Endometrium (tissue), 2 donors: Measurements from ENCODE around the gene TTC38.

Experiments
- FAIRE-seq: peaks from 2 replicates; lab custom pipeline; 2012; peaks lifted over from hg19 to GRCh38; lab: Jason Lieb, UNC
- donor health status: control.
- donor health status: control.

TTC38 gene

DNA sequence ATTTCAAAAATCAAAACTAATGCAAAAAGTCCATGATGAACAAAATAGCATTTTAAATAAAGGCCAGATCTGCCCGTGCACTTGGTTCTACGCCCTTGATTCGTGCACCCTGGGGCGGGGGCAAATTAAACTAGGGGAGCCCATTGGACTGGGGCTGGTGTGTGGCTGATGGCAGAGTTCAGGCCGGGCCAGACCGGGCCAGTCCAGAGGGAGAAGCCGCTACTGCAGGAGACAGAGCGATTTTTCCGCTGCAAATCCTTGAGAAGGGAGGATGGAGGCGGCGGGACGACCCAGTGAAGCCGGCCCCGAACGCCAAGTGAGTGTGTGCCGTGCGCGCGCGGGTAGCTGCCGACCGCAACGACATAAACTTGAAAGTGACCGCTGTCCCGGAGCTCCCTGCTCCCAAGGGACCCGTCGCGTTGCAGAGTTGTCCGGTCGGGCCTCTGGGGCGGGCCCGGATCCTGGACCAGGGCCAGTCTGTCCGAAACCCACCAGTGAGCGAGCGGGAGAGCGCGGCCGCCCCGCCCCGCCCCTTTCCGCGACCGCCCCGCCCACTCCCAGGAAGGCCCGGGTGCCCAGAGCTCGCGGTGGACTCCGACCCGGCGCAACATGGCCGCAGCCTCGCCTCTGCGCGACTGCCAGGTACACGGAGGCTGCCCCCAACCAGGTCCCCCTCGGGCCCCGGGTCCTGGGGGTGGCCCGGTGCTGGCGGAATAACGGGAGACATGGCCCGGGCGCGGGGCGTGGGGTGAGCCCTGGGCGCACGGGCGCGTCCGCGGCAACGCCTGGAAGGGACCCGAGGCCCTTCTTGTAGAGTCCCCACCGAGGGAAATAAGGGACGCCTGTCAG is at the start of gene TTC38:
TTC38 (plus strand) TSS at position 578 of the 849 bp plus-strand sequence; CDS start at position 610, 32 bp downstream.
- FAIRE-seq, result no peak

DNA sequence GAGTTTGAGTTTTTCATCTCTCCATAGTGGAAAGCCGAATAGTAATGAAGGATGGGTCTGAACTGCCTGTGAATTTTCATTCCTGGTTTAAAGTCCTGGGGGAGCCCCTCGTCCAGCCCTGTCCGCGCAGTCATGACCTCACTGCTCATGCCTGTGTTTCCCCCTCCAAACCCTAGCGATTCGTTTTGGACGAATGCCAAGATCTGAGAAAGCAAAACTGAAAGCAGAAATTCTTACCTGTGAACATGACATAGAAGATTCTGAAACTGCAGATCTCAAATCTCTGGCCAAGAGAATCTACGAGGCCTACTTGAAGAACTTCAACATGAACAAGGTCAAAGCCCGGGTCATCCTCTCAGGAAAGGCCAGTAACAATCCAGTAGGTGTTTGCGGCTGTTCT is 48.2 kb upstream of the TTC38 start:
- no peak for FAIRE-seq

DNA sequence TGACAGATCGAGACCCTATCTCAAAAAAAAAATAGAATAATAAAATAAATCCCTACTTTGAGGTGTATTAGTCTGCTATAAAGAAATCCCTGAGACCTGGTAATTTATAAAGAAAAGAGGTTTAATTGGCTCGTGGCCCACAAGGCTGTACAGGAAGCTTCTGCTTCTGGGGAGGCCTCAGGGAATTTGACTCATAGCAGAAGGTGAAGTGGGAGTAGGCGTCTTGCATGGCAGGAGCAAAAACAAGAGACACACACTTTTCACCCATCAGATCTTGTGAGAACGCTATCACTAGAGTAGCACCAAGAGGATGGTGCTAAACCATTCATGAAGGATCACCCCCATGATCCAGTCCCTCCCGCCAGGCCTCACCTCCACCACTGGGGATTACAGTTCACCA is 46.9 kb upstream of the TTC38 start:
- no peak for FAIRE-seq

DNA sequence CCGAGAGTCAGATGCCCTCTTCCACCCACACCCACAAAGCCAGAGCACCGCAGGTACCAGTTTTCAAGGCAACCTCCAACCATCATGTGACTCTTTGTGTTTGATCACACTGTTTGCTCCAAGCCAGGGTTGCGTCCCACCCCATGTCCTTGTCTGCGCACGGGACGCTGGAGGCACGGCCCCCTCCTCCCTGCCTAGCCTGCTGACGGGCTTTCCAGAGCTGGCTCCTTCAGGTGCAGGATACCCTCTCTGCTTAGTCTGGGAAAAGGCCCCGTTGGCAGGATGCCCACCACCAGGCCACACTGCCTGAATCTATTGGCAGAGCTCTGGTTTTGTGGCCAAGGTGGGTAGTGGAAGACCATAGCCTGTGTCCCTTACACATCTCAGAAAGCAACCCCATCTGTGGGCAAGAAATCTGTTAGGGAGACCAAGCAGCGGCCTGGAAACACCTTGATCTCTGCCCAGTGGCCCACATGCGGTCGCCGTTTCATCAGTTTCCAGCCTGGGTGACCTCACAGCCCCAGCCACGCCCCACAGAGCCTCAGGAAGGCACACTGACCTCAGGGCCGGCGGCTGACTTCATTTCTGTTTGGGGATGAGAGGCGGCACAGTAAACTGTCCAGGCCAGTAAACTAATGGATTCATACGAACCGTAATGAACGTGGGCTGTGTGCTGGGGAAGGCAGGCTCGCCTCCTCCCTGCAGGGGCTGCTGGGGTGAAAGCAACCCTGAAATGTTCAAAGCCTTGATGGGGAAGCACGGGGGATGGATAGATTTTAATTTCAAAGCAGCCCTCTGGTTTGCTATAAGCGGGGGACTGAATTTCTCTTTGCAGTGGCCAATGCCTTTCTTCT is 43.5 kb upstream of the TTC38 start:
- no peak for FAIRE-seq

DNA sequence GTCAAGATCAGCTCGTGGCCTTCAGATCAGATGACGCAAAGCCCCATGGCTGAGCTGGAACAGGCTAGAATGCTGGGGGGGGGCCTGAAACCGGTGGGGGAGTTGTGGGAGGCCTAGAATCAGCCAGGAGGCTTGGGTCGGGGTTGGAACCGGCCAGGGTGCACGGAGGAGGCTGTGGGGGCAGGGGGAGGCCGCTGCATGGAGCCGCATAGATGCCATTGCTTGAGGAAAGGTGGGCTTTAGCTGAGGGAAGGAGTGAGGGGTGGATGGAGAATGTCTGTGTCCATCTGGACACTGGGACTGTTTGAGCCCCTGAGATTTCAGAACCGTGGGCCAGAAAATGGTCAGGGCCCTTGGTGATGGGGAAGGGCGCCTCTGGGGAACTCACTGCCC is 42.9 kb upstream of the TTC38 start:
- FAIRE-seq, result no peak

DNA sequence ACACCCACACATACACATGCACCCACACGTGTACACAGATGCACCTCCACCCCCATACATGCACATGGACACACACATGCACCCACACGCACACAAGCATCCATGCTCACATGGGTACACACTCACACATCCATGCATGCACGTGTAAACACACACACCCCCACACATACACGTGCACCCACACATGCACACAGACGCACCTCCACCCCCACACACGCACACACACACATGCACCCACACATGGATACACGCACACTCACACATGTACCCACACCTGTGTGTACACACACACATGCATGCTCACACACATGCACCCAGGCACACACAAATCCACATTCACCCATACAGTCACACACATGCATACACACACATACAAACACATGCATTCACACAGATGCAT is 42.2 kb upstream of the TTC38 start:
- no peak for FAIRE-seq

DNA sequence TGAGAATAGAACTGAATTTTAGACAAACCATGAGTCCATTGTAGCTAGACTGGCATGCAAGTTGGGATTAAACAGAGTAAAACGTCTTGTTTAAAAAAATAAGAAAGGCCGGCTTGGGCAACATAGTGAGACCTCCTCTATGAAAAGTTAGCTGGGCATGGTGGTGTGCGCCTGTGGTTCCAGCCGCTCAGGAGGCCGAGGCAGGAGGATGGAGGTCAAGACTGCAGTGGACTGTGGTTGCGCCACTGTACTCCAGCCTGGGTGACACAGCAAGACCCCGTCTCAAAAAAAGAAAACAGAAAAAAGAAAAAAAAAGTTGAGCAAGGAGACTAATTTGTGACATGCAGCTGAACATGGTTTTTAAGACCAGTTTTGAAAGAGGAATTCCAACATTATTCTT is 41.2 kb upstream of the TTC38 start:
- FAIRE-seq, result no peak

DNA sequence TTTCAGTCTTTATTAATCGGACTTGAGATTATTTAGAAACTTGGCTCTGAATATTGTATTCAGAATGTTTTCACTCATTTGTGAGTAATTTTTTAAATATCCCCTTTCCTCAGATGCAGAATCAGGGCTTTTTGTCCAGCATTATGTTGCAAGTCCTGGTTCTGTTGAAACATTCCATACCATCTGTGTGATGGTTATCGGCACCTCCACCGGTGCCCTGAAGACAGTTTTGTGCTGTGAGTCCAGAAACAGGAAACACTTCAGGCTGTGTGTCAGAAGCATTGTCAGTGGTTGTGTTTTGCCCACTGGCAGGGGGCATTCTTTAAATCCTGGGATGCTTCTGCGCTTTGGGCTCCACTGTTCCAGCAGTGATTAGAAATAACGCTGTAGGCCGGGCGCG is 38.1 kb upstream of the TTC38 start:
- FAIRE-seq, result no peak

DNA sequence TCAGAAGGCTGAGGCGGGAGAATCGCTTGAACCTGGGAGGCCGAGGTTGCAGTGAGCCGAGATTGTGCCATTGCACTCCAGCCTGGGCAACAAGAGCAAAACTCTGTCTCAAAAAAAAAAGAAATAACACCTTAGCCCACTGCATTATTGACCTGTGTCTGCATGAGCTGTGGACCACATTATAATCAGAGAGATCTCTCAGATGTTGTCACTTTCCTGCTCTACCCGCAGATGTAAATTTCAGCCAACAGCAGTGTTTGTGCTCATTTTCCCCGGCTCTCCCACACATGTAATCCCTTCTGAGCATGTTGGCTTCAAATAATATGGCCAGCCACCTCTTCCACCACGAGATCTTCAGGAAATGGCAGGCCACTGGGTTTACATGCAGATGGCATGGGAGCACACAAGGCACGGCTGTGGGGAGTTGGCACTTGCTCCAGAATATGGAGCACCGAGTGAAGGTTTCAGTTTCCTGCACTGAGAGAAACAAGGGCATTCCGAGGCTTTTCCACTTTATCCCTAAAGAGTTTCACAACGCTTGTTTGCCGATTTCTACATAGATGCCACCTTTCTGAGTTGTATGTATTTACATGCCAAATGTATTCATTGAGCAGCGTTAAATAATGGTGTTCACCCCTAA is 37.4 kb upstream of the TTC38 start:
- no peak for FAIRE-seq

DNA sequence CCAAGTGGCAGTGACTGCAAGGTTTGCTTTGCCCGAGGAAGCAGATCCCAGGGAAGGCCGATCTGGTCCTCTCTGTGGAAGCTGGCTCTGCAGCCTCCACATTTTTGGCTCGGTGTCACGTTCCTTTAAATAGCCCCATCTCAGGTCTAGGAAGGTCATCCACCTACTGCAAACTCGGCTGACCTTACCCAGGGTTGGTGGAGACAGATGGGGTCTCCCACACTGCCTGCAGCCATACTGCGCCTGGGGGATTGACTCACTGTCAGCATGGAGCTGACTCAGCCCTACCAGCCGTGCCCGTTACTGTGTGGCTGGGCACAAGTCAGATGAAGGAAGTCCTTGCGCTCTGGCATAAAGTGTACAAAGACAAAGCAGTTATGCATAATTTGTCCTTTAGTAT is 34.6 kb upstream of the TTC38 start:
- FAIRE-seq, result no peak

DNA sequence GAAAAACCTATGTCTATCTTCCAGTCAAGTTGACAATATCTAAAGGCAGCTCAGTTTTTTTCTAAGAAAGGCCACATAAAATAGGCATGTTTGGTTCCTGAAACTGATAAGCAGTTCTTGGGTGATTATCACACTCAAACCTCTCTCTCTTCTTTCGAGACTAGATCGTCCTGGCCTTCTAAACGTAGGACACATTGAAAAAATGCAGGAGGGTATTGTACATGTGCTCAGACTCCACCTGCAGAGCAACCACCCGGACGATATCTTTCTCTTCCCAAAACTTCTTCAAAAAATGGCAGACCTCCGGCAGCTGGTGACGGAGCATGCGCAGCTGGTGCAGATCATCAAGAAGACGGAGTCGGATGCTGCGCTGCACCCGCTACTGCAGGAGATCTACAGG is 32.8 kb upstream of the TTC38 start:
- FAIRE-seq, result no peak

DNA sequence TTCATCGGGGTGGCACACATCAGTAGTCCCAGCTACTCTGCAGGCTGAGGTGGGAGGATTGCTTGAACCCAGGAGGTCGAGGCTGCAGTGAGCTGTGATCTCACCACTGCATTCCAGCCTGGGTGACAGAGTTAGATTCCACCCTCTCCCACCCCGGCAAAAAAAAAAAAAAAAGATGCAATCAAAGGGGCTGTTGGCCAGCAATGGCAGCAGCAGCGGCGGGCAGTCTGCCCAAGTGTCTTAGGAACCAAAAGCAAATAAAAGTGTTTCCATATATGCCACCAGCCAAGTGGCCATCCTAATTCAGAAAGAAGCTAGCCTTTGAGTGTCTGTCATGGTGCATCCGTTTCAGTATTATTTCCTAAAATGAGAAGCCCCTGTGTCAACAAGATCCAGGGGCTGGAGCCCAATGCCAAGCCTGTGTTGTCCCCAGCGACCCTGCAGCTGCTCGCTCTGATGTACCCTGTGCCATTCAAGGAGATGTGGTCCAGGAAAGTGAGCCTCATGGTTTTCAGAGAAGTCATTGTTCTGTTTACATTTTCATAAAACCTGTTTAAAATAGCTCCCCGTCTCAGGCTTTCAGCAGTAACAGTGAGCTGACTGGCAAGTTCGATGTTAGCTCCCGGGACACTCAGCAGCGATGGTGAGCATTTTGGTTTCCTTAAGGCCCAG is 30.2 kb upstream of the TTC38 start:
- FAIRE-seq, result no peak

DNA sequence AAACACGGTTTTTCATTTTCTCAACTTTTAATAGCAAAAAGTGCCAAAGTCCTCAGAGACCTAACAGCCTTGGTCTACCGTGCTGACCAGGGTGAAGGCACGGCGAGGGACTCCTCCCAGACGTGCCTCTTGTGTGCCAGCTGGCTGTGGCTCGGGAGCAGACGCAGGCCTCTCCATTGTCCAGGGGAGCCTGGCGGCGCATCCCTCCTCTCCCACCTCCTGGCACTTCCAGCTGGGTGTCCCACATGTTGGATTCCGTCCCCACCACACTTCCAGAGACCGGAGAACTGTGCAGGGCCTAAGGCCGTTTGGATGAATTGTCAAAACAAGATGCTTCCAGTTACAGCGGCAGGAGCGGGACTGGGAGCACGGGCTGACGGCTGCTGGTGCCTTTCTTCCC is 29.3 kb upstream of the TTC38 start:
- FAIRE-seq, result no peak

DNA sequence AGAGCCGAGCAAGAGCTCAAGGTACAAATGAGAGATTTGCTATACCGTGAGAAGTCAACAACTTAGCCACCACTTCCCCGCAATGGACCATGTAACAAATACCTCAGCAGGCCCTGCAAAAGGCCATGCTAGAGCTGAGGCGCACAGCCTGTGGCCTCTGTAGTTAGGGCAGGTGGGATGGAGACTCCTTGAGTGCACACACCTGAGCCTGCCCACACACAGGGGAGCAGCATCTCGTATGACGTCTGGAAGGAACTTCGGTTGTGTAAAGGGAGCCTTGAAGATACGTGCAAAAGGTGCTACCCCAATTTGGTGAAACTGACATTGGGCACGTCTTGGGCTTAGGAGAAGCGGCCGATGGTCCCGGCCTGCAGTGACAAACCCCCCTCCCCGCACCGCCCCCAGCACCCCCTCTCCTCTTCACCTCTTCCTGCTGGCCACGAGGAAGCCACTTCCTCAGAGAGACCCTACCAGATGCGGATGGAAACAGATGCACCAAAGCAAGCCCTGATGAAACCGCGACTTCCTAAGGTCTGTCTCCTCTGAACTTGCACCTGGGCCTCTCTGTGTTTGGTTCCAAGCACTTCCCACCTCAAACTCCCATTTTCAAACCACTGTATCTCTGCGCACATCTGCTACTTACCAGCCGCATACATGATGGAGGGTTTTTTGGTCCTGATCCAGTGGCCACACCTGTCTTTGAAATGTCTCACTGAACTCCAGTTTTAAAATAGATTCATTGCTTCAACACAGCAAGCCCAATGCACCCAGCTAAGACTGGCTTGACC is 28.4 kb upstream of the TTC38 start:
- no peak for FAIRE-seq

DNA sequence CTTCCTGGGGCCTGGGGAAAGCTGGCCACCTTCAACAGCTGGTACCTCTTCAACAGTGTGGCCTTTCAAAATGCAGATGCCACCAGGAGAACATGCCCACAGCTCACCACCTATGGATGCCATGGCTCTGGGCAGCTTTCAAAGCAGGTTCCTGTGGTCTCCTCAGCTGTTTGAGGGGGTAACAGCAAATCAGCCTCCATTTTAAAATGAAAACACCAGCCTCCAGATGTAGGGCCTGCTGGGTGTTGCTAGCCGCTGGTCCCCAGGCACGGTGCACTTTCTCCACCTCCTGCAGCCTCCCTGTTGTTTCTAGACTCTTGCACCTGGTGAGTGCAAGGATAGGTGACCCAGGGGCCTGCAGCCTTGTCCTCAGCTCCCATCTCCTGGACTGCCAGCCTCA is 27.7 kb upstream of the TTC38 start:
- FAIRE-seq, result no peak

DNA sequence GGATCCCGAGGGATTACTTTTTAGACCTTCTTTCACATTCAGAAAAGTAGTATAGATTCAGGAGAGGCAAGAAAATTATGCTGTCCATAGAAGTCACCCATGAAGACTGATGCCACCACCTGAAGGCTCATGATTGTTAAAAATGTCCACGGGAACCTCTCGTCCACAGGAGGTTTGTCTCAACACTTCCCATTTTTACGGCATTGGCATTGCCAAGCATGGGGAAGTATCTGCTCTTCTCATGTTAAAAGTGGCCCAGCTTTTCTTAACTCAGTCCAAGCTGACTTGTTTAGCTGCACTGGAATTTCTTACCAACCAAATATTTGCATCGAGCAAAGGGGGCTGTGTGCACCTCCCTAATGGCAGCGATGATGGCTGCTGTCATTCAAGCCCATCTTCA is 27.3 kb upstream of the TTC38 start:
- FAIRE-seq, result no peak

DNA sequence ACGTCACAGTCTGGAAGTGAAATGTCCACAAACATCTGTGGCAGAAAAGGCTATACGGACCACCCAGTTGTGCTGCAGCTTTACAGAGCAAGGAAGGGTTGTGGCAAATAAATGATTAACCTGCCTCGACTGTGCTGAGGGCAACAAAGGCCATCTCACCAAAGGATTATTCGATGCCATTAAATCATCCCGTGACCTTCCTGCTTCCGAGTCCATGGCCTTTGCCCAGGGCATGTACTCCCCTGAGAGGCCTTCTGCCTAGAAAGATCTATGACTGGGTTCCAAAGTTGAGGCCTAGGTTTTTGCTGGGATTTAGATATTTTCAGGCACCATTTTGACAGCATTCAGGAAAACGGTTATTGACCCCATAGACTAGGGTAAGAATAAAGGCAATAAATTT is 26.9 kb upstream of the TTC38 start:
- no peak for FAIRE-seq

DNA sequence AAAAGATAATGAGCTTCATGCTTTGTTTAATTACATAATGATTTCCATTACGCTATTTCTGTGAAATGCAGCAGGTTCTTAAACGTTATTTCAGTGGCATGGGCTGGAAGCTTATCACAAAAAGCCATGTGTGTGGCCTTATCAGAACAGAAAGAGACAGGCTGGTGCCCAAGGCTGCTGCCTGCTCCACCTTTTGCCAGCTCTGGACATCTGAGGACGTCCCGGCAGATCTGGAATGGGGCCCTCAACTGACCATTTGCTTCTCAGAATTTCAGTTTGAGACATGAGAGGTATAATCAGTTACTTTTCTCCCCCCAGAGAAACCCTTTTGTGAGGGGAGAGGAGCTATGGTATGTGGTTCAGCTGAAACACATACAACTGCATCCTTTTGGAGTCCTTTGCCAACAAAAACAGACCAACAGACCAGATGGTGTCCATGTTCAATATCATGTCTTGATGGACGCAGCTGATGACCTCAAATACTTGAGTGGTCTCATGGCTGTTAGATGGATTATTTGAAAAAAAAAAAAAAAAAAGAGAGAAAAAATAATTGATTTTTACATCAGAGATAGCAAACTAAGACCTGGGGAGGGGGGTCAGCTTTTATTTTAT is 26.3 kb upstream of the TTC38 start:
- FAIRE-seq, result no peak

DNA sequence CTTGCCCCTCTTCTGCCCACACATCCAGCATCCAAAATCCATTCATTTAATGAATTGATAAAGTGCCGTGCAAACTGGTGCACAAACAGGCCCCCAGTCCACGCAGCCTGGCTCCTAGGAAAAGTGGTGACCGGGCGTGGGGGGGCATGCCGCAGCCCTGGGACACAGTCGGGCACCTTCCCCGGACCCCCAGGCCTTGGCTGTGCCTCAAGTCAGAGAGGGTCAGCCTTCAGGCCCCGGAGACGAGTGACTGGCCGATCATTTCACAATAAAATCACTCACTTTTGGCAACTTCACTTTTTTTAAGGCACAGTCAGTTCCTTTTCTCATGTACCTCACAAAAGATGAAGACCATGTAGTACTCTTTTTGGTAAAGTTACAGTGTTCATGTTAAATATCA is 25.7 kb upstream of the TTC38 start:
- FAIRE-seq, result no peak

DNA sequence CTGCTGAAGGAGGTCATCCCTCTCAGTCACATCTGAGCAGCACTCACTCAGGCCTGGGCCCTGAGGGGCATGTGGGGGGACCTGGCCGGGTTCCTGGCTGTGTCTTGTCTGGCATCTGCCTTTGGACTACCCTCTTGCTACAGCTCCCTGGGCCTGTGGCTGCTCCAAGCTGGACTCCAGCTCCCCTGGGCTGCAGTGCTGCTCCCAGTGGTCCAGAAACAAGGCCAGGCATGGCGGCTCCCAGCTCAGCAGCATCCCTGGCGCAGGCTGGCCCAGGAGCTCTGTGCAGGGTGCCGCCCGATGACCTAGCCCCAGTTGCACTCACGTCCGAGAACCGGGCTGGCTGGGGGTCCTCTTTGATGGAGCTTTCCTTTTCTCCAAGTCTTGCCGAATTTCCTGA is 23.0 kb upstream of the TTC38 start:
- no peak for FAIRE-seq

DNA sequence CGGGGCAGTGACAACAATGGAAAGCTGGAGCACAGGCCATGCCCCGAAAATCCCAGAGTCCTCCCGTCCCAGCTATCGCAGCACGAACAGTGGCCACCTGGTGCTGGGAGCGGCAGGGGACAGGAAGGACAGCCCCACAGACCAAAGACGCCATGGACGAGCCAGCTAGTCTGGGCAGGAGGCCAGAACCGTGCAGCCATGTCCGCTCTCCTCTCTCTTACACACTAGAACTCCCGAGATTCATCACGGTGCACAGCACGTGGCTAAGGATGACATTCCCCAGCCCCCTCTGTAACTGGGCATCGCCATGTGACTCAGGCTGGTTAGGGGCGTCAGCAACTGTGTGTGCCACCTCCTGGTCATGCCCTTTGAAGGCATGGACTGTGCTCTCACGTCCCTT is 22.3 kb upstream of the TTC38 start:
- no peak for FAIRE-seq
